ENCODE results near the gene PFKFB3.
A peak's percentile ranks its signal among the peaks of the same experiment; 100 is the strongest.
"Not testable (repeated sequence)": the region's sequence is repeated elsewhere in the genome, so short reads cannot be mapped to it uniquely, and the experiment has no call there.

PFKFB3 gene

DNA sequence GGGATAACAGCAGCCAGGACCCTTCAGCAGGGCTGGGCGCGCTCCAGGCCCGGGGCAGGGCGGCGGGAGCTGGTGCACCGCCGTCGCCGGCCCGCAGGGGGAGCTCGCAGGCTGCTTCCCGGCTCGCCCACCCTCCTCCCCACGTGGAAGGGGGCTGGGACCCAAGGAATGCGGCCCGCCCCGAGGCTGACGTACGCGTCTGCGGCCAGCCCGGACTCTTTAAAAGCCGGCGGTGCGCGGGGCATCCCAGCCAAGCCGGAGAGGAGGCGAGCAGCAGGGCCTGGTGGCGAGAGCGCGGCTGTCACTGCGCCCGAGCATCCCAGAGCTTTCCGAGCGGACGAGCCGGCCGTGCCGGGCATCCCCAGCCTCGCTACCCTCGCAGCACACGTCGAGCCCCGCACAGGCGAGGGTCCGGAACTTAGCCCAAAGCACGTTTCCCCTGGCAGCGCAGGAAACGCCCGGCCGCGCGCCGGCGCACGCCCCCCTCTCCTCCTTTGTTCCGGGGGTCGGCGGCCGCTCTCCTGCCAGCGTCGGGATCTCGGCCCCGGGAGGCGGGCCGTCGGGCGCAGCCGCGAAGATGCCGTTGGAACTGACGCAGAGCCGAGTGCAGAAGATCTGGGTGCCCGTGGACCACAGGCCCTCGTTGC is at the start of gene PFKFB3:
TSS of gene PFKFB3 (plus strand) at position 249 of the 647 bp plus-strand sequence. CDS start at position 578, 329 bp downstream.
- peak; percentile 87 for DNase-seq (ENCODE audit: low spot score)

- no peak for DNase-seq (ENCODE audit: low spot score)
Measured at GRCh38 chr10:6153845-6154244, 48.9 kb upstream of the PFKFB3 start.

GRCh38 chr10:6154566-6154965 is 48.2 kb upstream of the PFKFB3 start:
- no peak for DNase-seq (ENCODE audit: low spot score)

- DNase-seq (ENCODE audit: low spot score): no peak
Measured at GRCh38 chr10:6158276-6158675, 44.5 kb upstream of the PFKFB3 start.

GRCh38 chr10:6161921-6162320 is 40.8 kb upstream of the PFKFB3 start:
- DNase-seq (ENCODE audit: low spot score): no peak

GRCh38 chr10:6162589-6163356 is 40.0 kb upstream of the PFKFB3 start:
- no peak for DNase-seq (ENCODE audit: low spot score)

- peak; percentile 87 for DNase-seq (ENCODE audit: low spot score)
Measured at GRCh38 chr10:6163364-6164270, 39.1 kb upstream of the PFKFB3 start.

DNA sequence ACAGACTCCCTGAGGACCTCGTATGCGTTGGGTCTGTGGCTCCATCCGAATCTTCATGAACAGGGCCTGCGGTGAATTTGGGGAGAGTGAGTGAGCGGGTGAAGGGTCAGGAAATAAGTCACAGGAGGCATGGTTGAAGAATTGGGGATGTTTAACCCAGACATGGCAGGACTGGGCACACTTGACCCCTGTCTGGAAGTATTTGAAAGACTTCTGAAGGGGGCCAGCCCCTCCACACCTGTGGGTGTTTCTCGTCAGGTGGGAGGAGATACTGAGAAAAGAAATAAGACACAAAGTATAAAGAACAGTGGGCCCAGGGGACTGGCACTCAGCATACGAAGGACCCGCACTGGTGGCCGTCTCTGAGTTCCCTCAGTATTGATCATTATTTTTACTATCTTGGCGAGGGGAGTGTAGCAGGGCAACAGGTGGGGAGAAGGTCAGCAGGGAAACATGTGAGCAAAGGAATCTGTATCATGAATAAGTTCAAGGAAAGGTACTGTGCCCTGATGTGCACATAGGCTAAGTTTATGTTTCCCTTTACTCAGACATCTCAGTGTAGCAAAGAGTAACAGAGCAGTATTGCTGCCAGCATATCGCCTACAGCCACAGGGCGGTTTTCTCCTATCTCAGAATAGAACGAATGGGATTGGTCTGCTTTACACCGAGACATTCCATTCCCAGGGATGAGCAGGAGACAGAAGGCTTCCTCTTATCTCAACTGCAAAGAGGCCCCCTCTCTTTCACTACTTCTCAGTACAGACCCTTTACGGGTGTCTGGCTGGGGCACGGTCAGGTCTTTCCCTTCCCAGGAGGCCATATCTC is 38.2 kb upstream of the PFKFB3 start:
- DNase-seq (ENCODE audit: low spot score): no peak

GRCh38 chr10:6165221-6165725 is 37.5 kb upstream of the PFKFB3 start:
- DNase-seq (ENCODE audit: low spot score): no peak

DNA sequence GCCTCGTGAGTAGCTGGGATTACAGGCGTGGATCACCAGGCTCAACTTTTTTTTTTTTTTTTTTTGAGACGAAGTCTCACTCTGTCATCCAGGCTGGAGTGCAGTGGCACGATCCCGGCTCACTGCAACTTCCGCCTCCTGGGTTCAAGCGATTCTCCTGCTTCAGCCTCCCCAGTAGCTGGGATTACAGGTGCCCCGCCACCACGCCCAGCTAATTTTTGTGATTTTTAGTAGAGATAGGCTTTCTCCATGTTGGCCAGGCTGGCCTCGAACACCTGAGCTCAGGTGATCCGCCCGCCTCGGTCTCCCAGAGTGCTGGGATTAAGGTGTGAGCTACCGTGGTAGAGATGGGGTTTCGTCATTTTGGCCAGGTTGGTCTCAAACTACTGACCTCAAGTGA is 36.8 kb upstream of the PFKFB3 start:
- DNase-seq (ENCODE audit: low spot score): not testable (repeated sequence)

GRCh38 chr10:6167456-6167855 is 35.3 kb upstream of the PFKFB3 start:
- no peak for DNase-seq (ENCODE audit: low spot score)

DNA sequence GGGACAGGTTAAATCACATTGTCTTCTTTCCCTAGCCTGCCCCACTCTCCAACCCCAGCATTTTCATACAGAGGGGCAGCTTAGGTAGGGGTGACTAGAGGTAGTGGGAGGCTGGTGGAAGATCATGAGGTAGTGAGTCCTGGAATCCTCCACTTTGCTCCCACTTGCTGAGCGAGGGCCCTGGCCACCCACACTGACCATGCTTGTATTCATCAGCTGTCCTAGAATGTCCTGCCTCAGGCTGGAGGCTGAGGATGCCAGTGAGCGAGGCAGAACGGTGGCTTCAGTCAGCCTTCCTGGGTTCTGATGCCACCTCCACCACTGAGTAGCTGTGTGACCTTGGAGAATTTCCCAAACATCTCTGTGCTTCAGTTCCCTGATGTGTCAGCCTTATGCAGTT is 34.6 kb upstream of the PFKFB3 start:
- DNase-seq (ENCODE audit: low spot score): no peak

- no peak for DNase-seq (ENCODE audit: low spot score)
Measured at GRCh38 chr10:6170638-6171037, 32.1 kb upstream of the PFKFB3 start.

DNA sequence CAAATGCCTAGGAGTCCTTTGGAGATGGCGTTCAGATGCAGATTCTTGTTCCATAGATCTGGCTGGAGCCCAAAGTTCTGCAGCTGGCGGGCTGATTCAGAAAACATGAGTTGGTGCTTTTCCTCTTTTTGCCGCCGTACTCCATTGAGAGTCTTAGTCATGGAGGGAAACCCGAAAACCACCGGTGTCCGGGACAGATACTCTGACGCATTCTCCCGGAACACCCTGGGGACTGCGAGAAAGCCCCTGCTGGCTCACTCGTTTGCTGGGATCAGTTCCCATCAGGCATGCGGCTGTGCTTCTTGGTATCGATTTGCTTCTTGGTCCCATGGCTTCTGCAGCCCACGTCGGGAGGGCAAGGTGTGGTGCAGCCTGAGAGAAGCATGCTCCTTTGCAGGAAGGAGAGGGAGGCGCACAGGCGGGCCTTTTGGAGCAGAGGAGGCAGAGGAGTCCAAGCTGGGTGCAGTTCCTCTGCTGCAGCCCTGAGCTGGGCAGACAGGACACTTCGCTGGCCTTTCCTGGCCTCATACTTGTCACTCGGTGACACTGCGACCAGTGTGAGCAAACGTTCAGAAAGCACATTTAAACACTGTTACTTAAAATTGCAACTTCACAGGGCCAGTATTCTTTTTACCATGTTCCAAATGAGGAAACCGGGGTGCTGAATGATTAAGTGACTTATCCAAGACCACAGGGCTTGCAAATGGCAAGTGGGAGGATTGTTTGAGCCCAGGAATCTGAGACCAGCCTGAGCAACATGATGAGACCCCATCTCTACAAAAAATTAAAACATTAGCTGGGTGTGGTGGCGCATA is 30.6 kb upstream of the PFKFB3 start:
- no peak for DNase-seq (ENCODE audit: low spot score)

DNA sequence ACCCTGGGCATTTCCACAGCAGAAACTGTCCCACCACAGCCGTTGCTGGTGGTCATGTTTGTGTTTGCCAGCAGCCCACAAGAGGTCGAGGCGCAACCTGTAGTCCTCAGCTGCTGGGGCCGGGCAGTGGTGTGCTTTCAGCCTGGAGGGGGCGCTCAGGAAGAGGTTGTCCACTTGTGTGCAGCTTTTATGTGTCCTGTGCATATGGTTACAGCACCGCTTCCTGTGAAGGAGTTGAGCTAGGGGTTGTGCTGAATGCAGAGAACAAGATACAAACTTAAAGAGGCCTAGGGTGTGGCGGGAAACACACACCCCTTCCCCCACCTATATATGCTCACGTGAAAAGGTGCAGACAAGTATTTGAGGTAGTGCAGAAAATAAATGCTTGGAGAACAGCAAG is 29.5 kb upstream of the PFKFB3 start:
- DNase-seq (ENCODE audit: low spot score): no peak

- DNase-seq (ENCODE audit: low spot score): no peak
Measured at GRCh38 chr10:6174201-6174874, 28.4 kb upstream of the PFKFB3 start.

GRCh38 chr10:6175329-6176055 is 27.2 kb upstream of the PFKFB3 start:
- DNase-seq (ENCODE audit: low spot score): no peak

DNA sequence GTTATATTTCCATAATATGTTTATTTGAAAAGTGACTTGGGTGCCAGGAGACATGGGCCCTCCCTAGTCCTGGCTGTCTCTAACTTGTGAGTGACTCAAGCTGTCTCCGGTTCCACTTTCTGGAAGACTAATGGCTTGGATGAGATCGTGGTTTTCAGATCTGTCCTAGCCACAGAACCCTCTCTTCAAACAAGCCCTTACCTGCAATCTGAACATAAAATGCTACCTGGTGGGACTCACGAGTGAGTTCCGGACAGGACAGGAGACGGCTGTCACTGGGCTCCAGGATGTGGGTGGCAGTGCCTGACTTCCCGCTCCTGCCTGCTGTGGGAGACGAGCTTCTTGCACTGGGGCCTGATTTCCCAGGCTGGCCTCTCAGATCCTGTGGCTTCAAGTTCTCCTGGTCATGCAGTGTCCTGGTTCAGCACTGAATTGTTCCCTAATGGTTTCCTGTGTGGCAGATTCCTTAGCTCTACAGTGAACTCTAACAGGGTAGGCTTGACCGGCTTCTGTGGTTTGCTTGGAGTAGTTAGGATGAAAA is 26.0 kb upstream of the PFKFB3 start:
- peak; percentile 31 for DNase-seq (ENCODE audit: low spot score)

- no peak for DNase-seq (ENCODE audit: low spot score)
Measured at GRCh38 chr10:6177880-6178281, 24.9 kb upstream of the PFKFB3 start.

Data from SW480 (cell line).